Lung (tissue), 12 donors: ENCODE measurements around the gene FRMD4A. TPM values are rescaled to one million over a fixed set of nuclear protein-coding genes. Genes with fewer than 3 reads are reported as not detected.

ENCODE experiments used
- ATAC-seq: fragments of 200-7000 bp; cut with Tn5 transposase; one replicate; pipeline ENCODE4 v1.9.1; 2020; ENCODE audit warnings: moderate number of reproducible peaks; ENCODE audit not compliant: insufficient read depth, low FRiP score
- DNase-seq, 3 donors: peaks; one replicate each; pipeline ENCODE4 v3.0.0-alpha.2; 2013 to 2017
- H3K27ac ChIP-seq, 2 donors: one replicate each; pipeline ENCODE4 v1.5.1; 2013; ENCODE audit warnings: mild to moderate bottlenecking in 2 of 2, moderate library complexity in 2 of 2, control low read depth in 1 of 2, inconsistent platforms in 1 of 2, low read depth in 1 of 2, low read length in 1 of 2
- H3K27me3 ChIP-seq, 3 donors: one replicate each; pipeline ENCODE4 v1.5.1; 2013; ENCODE audit warnings: low read length in 2 of 3; ENCODE audit not compliant: control insufficient read depth in 3 of 3, insufficient read depth in 3 of 3
- H3K36me3 ChIP-seq, 4 donors: one replicate each; pipeline ENCODE4 v1.5.1; 2013; ENCODE audit warnings: low read length in 4 of 4, mild to moderate bottlenecking in 1 of 4, moderate library complexity in 1 of 4; ENCODE audit not compliant: control insufficient read depth in 4 of 4, insufficient read depth in 4 of 4
- H3K4me1 ChIP-seq, 5 donors: one replicate each; pipeline ENCODE4 v1.5.1; 2013; ENCODE audit warnings: low read length in 5 of 5, mild to moderate bottlenecking in 2 of 5, moderate library complexity in 1 of 5; ENCODE audit not compliant: control insufficient read depth in 5 of 5, insufficient read depth in 5 of 5
- H3K4me3 ChIP-seq: one replicate; pipeline ENCODE4 v1.5.1; 2013; ENCODE audit warnings: mild to moderate bottlenecking, control low read depth, moderate library complexity
- H3K9ac ChIP-seq, 2 donors: one replicate each; pipeline ENCODE4 v1.5.1; 2013; ENCODE audit warnings: low read length in 2 of 2, control low read depth in 1 of 2; ENCODE audit not compliant: insufficient read depth in 1 of 2
- H3K9me3 ChIP-seq, 4 donors: one replicate each; pipeline ENCODE4 v1.5.1; 2013; ENCODE audit warnings: low read length in 3 of 4, mild to moderate bottlenecking in 1 of 4, moderate library complexity in 1 of 4; ENCODE audit not compliant: control insufficient read depth in 4 of 4, insufficient read depth in 3 of 4
- CTCF ChIP-seq: IDR thresholded peaks from 2 replicates; pipeline ENCODE4 v1.5.1; 2012; ENCODE audit warnings: mild to moderate bottlenecking; ENCODE audit errors: control extremely low read depth, extremely low read depth
- WGBS, 2 donors: extraction: QIAGEN DNeasy Blood & Tissue Kit; methylation state at CpG; one replicate each; pipeline ENCODE4 v1.1.7; 2013; 5-methylcytosine and 5-hydroxymethylcytosine counted together
- polyA plus RNA-seq, 2 donors: library from polyadenylated mRNA; stranded (reverse); fragments of 200-250 nt; gene quantifications; one replicate each; pipeline ENCODE4 v1.2.1, GENCODE V29; 2013
- total RNA-seq, 2 donors: library from RNA; depleted of rRNA in 1 of 2; stranded (reverse); fragments of >200 nt in 1 of 2; gene quantifications; one replicate each; pipeline ENCODE4 v1.2.1, GENCODE V29; 2014 to 2021
- donor health status: control.
- donor health status: control.
- donor health status: Bipolar disorder and iron deficiency.
- donor health status: healthy.
- donor health status: DM: yes; HTN: yes; CAD: no.

The FRMD4A gene
- total and polyA plus RNA-seq, 4 donors, result 12.0 to 64.5 (median 29.3) TPM

DNA sequence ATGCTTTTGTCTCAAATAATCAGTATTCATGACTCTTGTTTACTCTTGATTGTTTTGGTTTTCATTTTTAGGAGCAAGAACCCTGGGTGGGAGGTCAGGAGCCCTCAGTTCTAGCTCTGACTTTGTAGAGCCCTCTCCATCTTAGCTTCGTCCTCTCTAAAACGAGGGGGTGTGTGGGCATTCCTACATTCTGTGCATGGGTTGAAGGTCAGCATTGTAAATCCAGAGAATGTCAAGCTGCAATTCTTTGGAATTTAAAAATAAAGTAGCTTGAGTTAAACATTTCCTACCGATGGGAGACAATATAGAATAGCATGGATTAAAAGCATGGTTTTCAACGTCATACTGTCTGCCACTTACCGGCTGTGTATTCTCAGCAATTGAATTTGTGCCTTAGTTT is 615.6 kb downstream of the FRMD4A start:
- H3K27ac ChIP-seq, result no peak overlapping the region
- H3K9ac ChIP-seq, result no peak overlapping the region
- ATAC-seq (no peak), DNase-seq (no peak)
- H3K4me1 ChIP-seq, result peaks cover 0 to 45% (median 17%) of the 10 kb centered on the region in 5 donors
- no peak for TF ChIP-seq CTCF
- 91 to 95% methylated on average over 5 of the region's 5 CpGs for WGBS, 2 donors
- H3K36me3 ChIP-seq, result no peaks in the 10 kb centered on the region
- no peaks in the 10 kb centered on the region for H3K9me3 ChIP-seq
- no peak overlapping the region for H3K4me3 ChIP-seq
- H3K27me3 ChIP-seq, result no peaks in the 10 kb centered on the region

- no peak overlapping the region for H3K4me3 ChIP-seq
- WGBS, 2 donors, result 6 to 16% methylated on average over 6 of the region's 6 CpGs
Observed at GRCh38 chr10:13712837-13713581, 617.7 kb downstream of the FRMD4A start.

DNA sequence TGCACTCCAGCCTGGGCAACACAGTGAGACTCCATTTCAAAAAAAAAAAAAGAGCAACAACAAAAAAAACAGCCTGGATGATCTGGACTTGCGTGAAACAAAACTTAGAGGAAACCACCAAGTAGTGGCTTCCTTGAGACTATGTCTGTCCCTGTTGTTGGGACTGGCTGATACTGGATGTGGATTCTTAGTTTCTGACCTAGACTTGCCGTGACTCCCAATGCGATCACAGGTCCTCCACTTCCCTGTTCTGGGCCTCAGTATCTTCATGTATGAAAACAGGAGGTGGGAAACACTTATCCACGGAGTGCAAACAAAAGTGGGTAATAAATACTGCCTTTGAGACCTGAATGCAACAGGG is 618.3 kb downstream of the FRMD4A start:
- 38 to 70% methylated on average over 4 of the region's 4 CpGs for WGBS, 2 donors
- Histone ChIP-seq H3K4me3 (no peak overlapping the region), H3K27me3 (no peaks in the 10 kb centered on the region), H3K36me3 (no peaks in the 10 kb centered on the region), H3K27ac (peak overlapping the region; percentile 39 to 80), H3K9me3 (no peaks in the 10 kb centered on the region), H3K4me1 (peaks cover 3 to 44% (median 21%) of the 10 kb centered on the region in 5 donors), H3K9ac (no peak overlapping the region)
- ATAC-seq (no peak), DNase-seq (no peak)
- no peak for TF ChIP-seq CTCF

More at GRCh38 chr10:13712837-13713581, 617.7 kb downstream of the FRMD4A start:
- peak; percentile 47 to 88 (median 65) for DNase-seq
- no peaks in the 10 kb centered on the region for H3K9me3 ChIP-seq
- no peaks in the 10 kb centered on the region for H3K27me3 ChIP-seq
- peaks cover 2 to 45% (median 21%) of the 10 kb centered on the region in 5 donors for H3K4me1 ChIP-seq
- H3K9ac ChIP-seq, result no peak overlapping the region
- peak; percentile 85 for ATAC-seq
- no peaks in the 10 kb centered on the region for H3K36me3 ChIP-seq
- no peak for TF ChIP-seq CTCF
- peak overlapping the region; percentile 39 to 80 for H3K27ac ChIP-seq

- H3K4me1 ChIP-seq, result peaks cover 3 to 50% (median 21%) of the 10 kb centered on the region in 5 donors
- H3K27ac ChIP-seq, result no peak overlapping the region
- no peak overlapping the region for H3K4me3 ChIP-seq
- no peak for TF ChIP-seq CTCF
- 94 to 96% methylated on average over 9 of the region's 9 CpGs for WGBS, 2 donors
- no peak overlapping the region for H3K9ac ChIP-seq
- DNase-seq (no peak), ATAC-seq (no peak)
- no peaks in the 10 kb centered on the region for H3K9me3 ChIP-seq
- H3K36me3 ChIP-seq, result no peaks in the 10 kb centered on the region
- H3K27me3 ChIP-seq, result no peaks in the 10 kb centered on the region
Observed at GRCh38 chr10:13711291-13711690, 619.4 kb downstream of the FRMD4A start.
